Cardiac muscle cell (in vitro differentiated cells and primary cell): Measurements from ENCODE around the gene LAMTOR5. TPM values are rescaled to one million over a fixed set of nuclear protein-coding genes. Genes with fewer than 3 reads are reported as not detected.

Experiments
- polyA plus RNA-seq: library from polyadenylated mRNA; unstranded; fragments of >200 nt; fragmentation: Nextera tagmentation; extraction: Ambion mirVana; gene quantifications from 2 replicates; pipeline ENCODE4 v1.2.1, GENCODE V29; 2016
- total RNA-seq: library from RNA; depleted of rRNA; stranded (reverse); fragments of >200 nt; gene quantifications from 2 replicates; pipeline ENCODE4 v1.2.3, GENCODE V29; 2016

LAMTOR5 gene
- total and polyA plus RNA-seq, 2 experiments from 2014 or later = 78.3 to 465 TPM

Other genes with a start within 250 kb of the LAMTOR5 start
- 3.7 and 11.8 TPM in 2 replicates for gene KCNC4, start 197.4 kb downstream of the LAMTOR5 start, total RNA-seq
- 3.4 and 7.5 TPM in 2 replicates for gene KCNC4, start 197.4 kb downstream of the LAMTOR5 start, polyA plus RNA-seq
- 38.2 and 73.4 TPM in 2 replicates for gene RBM15, start 68.3 kb downstream of the LAMTOR5 start, total RNA-seq
- 8.5 and 15.0 TPM in 2 replicates for gene RBM15, start 68.3 kb downstream of the LAMTOR5 start, polyA plus RNA-seq
- 0.21 and 0.66 TPM in 2 replicates for gene SLC16A4, start 16.7 kb downstream of the LAMTOR5 start, total RNA-seq
- gene SLC16A4, start 16.7 kb downstream of the LAMTOR5 start, polyA plus RNA-seq = 0.87 and 0.91 TPM in 2 replicates
- gene PROK1, start 43.5 kb upstream of the LAMTOR5 start, total RNA-seq = 0.24 TPM in 1 of 2 replicates, not detected in the other
- gene PROK1, start 43.5 kb upstream of the LAMTOR5 start, polyA plus RNA-seq = not detected in 2 replicates
- not detected in 2 replicates for gene KCNA10, start 111.5 kb upstream of the LAMTOR5 start, total RNA-seq
- not detected in 2 replicates for gene KCNA10, start 111.5 kb upstream of the LAMTOR5 start, polyA plus RNA-seq
- gene KCNA2, start 198.7 kb upstream of the LAMTOR5 start, total RNA-seq = 0.03 and 0.28 TPM in 2 replicates
- gene KCNA2, start 198.7 kb upstream of the LAMTOR5 start, polyA plus RNA-seq = 0.17 TPM in 1 of 2 replicates, not detected in the other